ENCODE data around the gene JMJD1C.

The JMJD1C gene

DNA sequence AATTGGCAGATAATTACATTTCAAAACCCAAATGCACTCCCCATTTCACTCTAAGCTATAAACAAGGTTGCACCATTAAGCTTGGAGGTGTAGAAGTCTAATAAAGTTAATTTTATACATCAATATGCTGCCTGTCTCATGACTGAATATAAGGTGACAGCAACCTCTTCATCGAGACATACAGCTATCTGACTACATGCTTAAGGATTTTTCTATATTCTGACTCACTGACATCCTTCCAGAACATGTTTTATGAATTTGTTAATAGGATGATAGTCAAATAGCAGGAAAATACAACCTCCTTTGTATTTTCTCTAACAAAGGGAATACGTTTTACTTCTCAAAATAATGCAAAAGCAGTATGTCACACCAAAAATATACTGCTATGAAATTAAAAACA, 256.1 kb downstream of the JMJD1C start:
- no peak for DNase-seq

DNA sequence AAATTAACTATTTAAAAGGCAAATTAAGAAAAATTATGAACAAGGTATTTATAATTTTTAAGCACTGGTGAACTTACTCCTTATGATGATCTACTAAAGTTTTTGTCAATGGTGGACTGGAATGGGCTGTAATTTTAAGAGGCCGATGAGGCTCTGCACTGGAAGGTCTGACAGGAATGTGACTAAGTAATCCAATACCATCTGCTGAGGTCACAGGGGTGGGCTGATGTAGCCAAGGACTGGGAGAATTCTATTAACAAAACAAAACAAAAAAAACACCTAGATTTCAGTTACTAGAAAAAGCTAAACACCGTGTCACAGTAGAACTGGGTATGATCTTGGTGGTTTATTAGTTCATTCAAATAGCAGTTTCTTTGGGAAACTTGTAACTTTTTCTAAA, 256.8 kb downstream of the JMJD1C start:
- no peak for DNase-seq

DNA sequence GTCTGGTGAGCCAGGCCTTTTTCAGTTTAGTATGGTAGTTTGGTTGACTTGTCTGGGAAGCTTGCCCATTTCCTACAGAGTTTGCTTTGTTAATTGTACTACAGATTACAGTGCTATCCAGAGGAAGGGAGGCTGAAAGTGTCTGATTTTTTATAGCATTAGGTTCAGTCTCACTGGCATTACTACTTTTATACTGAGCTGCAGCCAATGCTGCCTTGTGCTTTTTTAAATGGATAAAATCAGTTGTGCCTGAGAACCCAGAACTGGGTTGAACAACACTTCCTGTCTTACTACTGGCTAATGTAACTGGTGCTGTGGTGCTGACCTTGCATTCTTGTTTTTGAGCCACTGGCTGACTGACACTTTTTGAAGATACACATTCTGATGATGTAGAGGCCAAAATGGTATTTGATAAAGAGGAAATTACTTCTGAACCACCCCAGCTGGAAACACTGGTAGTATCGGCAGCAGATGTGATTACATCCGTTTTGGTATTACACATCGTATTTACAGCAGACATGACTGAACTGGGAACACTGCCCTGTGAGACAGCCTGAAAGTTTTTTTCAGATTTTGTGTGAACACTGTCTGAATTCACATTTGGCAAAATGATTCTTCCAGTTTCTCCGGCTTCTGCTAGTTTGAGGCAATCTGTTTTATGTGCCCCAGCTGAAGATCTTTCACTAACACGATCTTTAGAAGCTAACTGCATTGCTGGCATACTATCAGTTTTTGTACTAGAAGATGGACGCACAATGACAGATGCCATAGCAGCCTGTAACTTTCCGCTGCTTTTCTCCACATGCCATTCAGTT, 258.6 kb downstream of the JMJD1C start:
- no peak for DNase-seq

DNA sequence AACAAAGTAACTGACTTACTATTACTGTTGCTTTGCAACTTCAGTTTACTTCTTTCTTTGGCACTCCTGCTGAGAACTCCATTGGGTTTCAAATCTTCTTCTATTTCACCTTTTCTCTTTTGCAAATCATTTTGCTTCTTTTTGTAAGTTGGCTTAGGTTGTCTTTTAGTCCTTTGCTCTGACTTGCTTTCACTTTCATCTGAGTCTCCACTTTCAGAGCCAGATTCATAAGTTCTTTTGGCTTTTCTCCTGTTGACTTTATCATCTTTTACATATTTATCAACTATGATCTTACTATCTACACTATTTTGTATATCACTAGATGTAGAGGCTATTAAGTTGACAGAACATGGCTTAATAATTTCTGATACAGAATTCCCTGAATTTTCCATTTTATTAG, 259.2 kb downstream of the JMJD1C start:
- DNase-seq, result no peak

DNA sequence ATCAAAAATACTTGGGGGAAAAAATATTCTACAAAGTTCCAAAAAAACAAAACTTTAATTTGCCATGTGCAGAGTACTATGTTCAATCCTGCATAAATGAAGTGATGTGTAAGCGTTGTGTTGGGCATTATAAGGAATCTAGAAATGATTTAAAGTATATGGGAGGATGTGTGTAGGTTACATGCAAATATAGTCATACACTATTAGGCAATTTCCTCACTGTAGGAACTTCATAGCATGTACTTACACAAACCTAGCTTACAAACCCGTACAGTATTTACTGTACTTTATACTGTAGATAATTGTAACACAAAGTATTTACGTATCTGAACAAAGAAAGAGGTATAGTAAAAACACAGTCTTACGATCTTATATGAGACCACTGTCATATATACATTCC, 260.4 kb downstream of the JMJD1C start:
- DNase-seq, result no peak

DNA sequence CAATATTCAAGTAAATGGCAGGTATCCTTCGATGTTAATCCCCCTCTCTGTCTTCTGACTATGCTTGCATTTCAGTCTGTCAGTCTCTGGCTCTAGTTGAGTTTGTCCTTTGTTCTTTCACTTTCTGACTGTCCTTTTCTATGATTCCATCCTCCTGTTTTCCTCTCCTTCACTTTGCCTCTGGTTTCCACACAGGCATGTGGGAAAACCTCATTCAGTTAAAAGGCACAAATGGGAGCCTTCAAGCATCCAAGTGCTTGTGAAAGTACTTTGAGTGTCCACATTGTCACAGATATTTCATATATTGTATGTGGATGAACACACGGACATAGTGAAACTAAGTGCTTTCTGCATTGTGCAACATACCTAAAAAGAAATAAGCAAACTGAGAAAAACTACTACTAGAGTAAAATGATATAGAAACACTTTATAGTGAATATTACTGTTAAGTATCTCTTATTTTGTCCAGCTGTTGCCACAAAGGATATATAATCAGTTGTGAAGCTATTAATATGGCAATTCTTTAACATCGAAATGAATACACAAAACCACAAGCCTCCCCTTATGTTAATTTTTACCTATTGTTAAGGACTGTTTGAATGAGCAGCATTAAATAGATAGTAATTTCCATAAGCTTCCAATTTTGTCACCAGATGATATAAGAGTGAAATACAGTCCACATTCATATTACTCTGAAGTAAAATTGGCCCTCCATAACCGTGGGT, 260.9 kb downstream of the JMJD1C start:
- no peak for DNase-seq

DNA sequence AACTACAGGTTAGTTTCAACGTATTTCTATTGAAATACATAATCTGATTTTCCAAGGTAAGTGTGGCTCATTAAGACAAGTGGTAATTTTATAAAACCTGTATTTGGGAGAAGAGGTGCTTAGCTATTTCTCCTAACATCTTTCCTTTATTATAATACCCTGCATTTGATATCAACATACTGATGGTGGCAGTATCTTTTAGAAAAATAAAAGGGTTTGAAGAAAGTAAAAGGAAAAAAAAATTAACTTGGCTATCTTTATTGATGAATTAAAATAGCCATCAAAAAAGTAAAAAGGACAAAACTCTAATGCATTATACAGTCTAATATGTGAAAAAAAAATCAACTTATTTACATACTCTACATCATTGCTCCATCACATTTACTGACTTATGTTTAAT, 264.7 kb downstream of the JMJD1C start:
- DNase-seq, result no peak

DNA sequence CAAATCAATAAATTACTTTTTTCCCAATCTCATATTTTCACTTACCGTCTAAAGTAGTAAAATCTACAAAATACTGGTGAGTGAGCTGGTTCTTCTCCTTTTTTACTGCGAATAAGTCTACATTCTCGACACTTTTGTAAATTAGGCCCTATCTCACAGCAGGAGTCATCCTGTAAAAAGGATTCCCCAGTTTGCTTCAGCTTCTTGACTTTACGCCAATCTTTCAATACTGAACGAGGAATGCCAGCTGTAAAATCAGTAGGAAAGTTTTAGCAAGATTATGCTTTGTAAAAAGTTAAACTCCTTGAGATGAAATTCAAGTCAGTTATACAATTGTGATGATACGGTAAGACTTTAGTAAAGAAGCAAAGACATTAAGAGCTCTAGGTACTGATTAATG, 265.3 kb downstream of the JMJD1C start:
- DNase-seq, result no peak

DNA sequence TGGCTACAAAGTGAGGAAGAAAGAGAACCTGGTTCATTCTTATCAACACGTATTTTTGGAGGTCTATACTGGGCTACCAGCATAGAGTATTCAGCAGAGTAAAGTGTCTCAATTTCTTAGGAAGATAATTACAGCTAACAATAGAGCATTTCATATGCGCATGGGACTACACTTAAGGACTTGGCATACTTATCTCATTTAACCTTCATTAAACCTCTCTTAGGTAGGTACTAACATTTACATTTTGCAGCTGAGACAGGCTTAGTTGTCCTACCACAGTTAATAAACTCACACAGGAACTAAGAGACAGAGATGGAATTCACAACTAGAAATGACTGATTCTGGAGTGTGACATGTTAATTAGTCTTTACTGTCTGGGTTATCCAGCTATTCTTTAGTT, 266.1 kb downstream of the JMJD1C start:
- no peak for DNase-seq

DNA sequence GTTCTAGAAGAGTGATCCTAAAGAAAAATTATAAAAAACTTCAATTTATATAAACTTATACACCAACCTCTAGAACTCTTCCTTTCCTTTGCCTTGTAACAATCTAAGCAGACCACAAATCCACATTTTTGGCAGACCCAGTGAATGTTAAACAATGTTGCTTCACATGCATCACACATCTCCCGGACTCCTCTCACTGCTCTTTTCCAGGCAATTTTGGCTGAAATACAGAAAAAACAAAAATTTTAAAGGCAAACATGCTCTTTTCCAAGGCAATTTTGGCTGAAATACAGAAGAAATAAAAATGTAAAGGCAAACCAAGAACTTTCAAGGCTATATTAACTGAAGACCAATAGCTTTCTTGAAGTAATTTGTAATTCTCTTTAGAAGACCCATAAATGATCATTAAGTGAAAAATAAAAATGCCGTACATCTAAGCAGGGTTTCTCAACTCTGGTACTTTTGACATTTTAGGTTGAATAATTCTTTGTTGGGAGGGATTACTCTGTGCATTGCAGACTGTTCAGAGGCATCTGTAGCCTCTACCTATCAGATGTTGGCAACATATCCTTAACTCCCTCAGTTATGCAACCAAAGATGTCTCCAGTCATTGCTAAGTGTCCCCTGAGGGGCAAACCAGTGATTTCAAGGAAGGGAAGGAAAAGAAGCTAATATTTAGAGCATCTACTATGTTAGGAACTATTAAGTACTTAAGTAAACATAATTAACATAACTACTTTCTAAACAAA, 268.3 kb downstream of the JMJD1C start:
- DNase-seq, result no peak

DNA sequence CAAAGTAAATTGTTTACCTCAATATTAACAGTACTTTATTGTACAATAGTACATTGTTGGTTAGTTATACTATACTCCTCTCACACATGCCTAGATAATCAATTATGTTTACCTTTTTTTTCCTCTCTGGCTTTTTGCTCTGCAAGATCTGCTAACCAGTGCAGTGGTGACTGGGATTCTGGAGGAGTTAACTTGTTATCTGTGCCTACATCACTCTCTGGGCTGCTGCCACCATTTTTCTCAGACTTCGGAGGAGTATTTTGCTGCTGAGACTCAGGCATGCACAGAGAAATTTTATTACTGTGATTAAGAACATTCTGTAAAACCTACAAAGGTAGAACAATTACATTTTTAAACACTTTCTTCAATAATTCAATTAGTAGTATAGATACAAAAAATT, 273.0 kb downstream of the JMJD1C start:
- DNase-seq, result no peak

DNA sequence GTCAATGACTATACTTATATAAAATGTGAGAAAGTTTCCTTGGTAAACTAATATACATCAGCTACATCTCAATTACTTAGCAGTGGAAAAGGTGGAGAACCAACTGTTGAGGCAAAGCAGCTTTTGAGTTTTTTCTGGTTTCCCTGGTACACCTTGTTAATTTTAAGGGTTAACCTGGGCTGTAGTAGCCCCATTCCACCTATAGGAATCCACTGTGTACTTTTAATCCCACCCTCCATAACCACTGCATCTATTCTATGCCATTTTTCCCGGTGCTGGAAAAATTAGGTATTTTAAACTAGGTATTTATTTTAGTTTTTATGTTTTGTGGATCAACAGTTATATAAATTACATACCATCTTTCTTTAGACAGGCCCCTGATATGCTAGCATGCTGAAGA, 290.2 kb downstream of the JMJD1C start:
- DNase-seq, result no peak

DNA sequence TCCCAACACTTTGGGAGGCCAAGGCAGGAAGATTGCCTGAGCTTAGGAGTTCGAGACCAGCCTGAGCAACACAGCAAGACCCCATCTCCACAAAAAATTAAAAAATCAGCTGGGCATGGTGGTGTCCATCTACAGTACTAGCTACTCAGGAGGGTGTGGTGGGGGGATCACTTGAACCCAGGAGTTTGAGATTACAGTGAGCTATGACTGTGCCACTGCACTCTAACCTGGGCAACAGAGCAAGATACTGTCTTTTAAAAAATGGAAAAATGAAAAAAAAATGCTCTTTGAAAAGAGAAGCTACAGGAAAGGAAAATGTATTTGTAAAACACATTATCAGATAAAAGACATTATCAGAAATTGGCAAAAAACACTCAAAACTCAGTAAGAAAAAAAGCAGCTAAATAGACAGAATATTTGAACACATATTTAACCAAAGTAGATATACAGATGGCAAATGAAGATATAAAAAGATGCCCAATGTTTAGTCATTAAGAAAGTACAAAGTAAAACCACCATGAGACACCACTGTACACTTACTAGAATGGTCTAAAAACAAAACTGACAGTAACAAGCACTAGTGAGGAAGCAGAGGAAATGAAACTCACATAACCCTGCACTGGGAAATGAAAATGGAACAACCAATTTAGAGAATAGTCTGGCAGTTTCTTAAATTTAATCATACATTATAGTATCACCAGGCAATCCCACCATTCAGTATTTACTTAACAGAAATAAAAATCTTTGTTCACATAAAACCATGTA, 292.1 kb downstream of the JMJD1C start:
- no peak for DNase-seq

DNA sequence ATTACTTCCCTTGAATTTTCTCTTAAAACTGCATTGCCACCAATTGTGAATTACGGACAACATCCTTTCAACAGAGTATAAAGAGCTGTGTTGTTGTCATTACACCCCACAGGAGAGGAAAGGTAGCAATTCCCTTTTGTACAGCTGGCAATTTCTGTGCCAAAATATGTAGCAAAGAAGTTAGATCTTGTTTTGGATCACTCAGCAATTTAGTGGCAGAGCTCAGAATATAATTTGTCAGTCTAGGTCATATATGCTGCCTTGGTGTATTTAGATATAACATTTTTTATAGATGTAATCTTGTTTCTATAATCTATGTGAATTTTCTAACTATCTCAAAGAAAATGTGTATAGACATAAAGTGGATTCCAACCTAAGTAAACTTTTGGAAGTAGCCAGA, 293.9 kb downstream of the JMJD1C start:
- DNase-seq, result no peak

DNA sequence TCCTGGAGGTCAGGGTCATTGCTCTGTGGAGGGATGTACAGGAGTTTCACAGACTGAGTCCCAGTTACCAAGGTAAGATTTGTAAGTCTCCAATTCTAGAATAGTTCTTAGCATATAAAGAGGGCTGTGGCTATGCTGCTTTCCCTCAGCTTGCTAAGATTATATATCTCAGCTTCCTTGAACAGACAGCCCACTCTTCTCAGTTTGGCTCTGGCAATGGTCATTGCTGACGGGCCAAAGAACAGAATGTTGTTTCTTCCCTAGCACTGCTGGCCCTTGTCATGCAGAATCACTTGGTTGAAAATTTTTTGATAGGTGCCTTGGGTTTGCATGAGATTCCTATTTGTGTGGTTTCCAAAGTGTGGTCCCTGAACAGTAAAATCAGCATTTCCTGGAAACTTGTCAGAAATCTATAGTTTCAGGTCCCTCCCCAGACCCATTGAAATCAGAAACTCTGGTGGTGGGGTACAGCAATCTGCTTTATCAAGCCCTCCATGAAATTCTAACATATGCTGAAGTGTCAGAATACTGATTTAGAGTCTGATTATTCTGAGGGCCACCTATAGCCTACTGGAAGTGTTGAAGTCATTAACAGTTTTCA, 294.4 kb downstream of the JMJD1C start:
- no peak for DNase-seq

DNA sequence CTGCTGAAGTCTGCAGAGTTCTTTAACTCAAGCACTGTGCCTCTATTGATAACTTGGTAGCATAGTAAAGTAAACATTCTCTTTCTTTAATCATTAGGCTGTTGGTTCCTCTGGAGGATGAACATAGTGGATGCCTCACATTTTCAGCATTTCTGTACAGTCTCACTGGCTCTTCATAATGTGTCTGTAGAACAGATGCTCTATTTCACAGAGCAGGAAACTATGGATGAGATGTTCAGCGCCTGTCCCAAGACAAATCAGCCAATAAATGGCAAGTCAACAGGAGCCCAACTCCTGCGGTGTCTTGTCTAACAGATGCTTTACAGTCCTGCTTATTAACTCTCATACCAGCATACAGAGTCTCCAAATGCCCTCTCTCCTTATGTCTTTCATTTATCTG, 296.2 kb downstream of the JMJD1C start:
- no peak for DNase-seq

DNA sequence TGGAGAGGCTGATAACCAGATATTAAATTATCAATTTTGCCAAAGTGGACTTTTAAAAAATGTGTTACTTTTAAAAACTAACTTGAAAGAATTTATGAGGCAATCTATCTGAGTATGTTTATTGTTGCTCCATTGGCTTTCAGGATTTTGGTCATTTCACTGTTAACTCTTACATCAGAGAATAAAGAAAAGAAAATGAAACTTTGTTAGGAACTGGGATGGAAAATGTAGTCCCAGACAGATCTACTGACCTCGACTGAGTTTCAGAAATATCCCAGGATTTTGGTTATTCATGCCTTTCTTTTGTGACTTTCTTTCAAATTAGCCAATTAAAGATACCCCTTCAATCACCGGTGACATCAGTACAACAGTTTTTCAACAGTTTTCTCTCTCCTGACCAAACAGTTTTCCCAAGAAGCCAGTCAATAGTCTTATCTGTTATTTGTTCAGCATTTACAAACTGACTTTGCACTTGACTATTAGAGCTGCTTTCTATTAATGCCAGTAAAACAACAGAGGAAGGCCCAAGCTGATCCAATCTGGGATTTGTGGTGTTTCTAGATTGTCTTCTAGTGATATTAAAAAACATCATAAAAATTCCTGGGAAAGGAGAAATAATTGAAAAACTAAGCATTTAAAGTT, 296.8 kb downstream of the JMJD1C start:
- DNase-seq, result no peak

DNA sequence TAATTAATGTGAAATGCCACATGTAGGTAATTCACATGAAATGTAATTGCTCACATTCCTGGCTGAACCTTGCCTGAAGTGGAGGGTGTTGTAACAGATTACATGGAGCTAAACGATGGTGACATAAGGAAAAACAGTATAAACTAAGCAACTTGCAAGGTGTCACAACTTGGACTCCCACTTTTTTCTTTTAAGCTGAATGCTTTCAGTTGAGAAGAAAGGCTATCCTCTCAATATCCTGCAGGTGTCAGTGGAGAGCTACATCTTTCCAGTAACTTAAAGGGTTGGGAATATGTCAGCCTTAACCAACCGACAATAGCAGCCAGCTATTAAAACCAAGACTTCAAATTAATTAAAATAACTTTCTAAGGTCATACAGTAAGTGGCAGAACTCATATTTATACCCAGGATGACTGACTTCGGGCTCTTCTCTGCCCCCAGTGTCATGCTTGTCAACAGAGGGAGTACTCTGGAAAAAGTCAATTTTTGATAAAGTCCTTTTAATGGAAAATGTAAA, 299.0 kb downstream of the JMJD1C start:
- DNase-seq, result no peak

DNA sequence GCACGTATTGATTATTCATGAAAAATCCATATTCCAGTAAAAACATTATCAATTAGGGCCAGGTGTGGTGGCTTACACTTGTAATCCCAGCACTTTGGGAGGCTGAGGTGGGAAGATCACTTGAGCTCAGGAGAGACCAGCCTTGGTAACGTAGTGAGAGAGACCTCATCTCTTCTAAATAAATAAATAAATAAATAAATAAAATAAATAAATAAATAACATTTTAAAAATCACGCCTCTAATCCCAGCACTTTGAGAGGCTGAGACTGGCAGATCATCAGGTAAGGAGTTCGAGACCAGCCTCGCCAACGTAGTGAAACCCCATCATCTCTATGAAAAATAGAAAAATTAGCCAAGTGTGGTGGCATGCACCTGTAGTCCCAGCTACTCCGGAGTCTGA, 300.5 kb downstream of the JMJD1C start:
- DNase-seq, result no peak

DNA sequence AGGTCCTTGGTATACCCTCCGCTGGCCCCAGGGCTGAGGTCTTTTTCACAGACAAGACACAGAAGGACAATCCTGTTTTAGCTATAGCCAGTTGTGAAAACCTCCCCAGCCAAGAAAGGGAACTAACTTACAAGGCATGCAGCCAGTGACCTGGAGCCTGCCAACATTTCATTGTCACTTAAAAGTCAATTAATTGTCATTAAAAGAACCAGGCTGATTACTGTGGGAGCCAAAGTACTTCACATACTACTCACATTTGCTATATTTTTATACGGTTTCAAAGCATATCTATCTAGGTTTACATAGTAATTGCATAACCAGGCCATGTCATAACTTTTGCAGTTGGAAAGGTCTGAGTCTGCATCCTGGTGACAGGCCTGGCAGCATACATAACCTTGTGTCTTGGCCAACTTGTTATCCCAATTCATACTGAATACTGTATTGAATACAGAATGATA, 301.6 kb downstream of the JMJD1C start:
- no peak for DNase-seq

DNA sequence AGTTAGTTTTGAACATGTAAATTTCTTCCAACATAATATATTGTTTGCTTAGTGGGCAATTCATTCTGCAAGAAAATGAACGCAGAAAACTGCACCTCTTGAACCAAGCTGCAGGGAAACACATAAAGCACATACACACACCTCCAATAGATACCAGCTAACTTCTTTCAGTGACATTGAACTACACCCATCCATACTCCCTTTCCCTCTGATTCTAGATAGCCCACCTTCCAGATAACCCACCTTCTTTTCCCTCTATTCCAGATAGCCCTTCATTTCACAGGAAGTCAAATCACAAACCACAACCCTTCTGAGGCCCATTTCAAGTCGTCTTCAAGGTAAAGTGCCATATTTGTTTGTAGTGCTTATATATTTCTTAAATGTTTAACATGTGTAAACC, 304.2 kb downstream of the JMJD1C start:
- DNase-seq, result no peak
